ENCODE results near the gene B4GALT5. TPM values are rescaled to one million over a fixed set of nuclear protein-coding genes. Genes with fewer than 3 reads are reported as not detected.
"Not testable (repeated sequence)": the region's sequence is repeated elsewhere in the genome, so short reads cannot be mapped to it uniquely, and the experiment has no call there.

Gene B4GALT5
- polyA plus RNA-seq, 1 of the 3 experiments (the other 2 are of a cell fraction), result 35.1 TPM

DNA sequence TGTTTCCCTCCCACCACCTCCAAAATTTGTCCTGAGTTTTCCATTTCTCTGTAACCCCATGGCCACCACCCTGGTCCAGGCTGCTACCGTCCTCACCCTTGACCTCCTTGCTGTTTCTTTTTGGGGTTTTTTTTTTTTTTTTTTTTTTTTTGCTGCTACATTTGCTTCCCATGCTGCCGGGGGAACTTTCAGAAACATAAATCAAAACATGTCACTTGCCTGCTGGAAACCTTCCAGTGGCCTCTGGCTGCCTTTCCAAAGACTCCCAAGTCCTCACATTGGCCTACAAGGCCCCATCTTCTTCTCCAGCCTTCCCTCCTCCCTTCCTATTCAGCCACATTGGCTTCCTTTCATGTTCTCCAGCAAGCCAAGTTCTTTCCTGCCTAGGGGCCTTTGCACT lies 95.4 kb downstream of the B4GALT5 start:
- no peaks in the 10 kb centered on the region for H3F3A ChIP-seq (replicated peaks; ENCODE audit: insufficient read depth)
- H2AFZ ChIP-seq (ENCODE audit: low read depth), result no peak overlapping the region
- H3K9me3 ChIP-seq, result peaks cover 9% of the 10 kb centered on the region; the same call in 1 of the 2 replicates
- no peak overlapping the region for H3K4me2 ChIP-seq
- H3K4me1 ChIP-seq (ENCODE audit: control insufficient read depth in 1 of 2, insufficient read depth in 2 of 2, low read depth in 1 of 2, low read length in 1 of 2), result no peaks in the 10 kb centered on the region; a peak in 1 of 4 replicates
- H3K9me2 ChIP-seq, result no peaks in the 10 kb centered on the region
- no peaks in the 10 kb centered on the region for H3K36me3 ChIP-seq (replicated peaks in 1 of 2; ENCODE audit: control insufficient read depth in 1 of 2, insufficient read depth in 2 of 2, low read length in 1 of 2)
- H3K9ac ChIP-seq, result no peak overlapping the region
- no peak overlapping the region for H3K4me3 ChIP-seq (ENCODE audit: low read depth in 2 of 2, low read length in 1 of 2)
- 25% methylated on average over 2 of the region's 2 CpGs for WGBS (ENCODE audit: low lambda C conversion rate)
- TF ChIP-seq NRF1 (IDR thresholded peaks at IDR 0.05; ENCODE audit: low read depth, low read length) (no peak), FOSL2 (IDR thresholded peaks at IDR 0.05; ENCODE audit: borderline replicate concordance, low read depth) (no peak), POLR2AphosphoS5 (IDR thresholded peaks at IDR 0.05; ENCODE audit: low read depth, low read length) (no peak)
- TF ChIP-seq, protein P1, sequence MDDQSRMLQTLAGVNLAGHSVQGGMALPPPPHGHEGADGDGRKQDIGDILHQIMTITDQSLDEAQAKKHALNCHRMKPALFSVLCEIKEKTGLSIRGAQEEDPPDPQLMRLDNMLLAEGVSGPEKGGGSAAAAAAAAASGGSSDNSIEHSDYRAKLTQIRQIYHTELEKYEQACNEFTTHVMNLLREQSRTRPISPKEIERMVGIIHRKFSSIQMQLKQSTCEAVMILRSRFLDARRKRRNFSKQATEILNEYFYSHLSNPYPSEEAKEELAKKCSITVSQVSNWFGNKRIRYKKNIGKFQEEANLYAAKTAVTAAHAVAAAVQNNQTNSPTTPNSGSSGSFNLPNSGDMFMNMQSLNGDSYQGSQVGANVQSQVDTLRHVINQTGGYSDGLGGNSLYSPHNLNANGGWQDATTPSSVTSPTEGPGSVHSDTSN (IDR thresholded peaks at IDR 0.05), result no peak
- POLR2A ChIA-PET, result no interaction called here
- CTCF ChIA-PET, result interaction anchor here (0.7 to 18.3 kb wide), 4 partner anchors 8 to 228 kb away, joined by 3 to 556 read pairs (median 5); no protein-coding TSS in a partner anchor
- no peak for DNase-seq
- H3K27me3 ChIP-seq (ENCODE audit: insufficient read depth), result no peaks in the 10 kb centered on the region
- H3K79me2 ChIP-seq (ENCODE audit: insufficient read depth), result no peaks in the 10 kb centered on the region
- H3K27ac ChIP-seq (ENCODE audit: low read depth in 2 of 2, low read length in 1 of 2), result no peak overlapping the region
- no peaks in the 10 kb centered on the region for H4K20me1 ChIP-seq (ENCODE audit: insufficient read depth)

DNA sequence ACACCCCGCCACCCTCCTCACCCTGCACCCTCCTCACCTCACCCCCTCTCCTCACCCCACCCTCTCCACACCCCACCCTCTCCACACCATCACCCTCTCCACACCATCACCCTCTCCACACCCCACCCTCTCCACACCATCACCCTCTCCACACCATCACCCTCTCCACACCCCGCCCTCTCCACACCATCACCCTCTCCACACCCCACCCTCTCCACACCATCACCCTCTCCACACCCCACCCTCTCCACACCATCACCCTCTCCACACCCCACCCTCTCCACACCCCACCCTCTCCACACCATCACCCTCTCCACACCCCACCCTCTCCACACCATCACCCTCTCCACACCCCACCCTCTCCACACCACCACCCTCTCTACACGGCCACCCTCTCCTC lies 96.3 kb downstream of the B4GALT5 start:
- POLR2A ChIA-PET; H3F3A ChIP-seq (replicated peaks; ENCODE audit: insufficient read depth); H3K4me3 ChIP-seq (ENCODE audit: low read depth in 2 of 2, low read length in 1 of 2); H4K20me1 ChIP-seq (ENCODE audit: insufficient read depth); H3K9me3 ChIP-seq; DNase-seq; H3K9me2 ChIP-seq; H3K4me1 ChIP-seq (ENCODE audit: control insufficient read depth in 1 of 2, insufficient read depth in 2 of 2, low read depth in 1 of 2, low read length in 1 of 2); H3K36me3 ChIP-seq (replicated peaks in 1 of 2; ENCODE audit: control insufficient read depth in 1 of 2, insufficient read depth in 2 of 2, low read length in 1 of 2); H3K27ac ChIP-seq (ENCODE audit: low read depth in 2 of 2, low read length in 1 of 2); H3K27me3 ChIP-seq (ENCODE audit: insufficient read depth); H3K4me2 ChIP-seq; H2AFZ ChIP-seq (ENCODE audit: low read depth); H3K9ac ChIP-seq; H3K79me2 ChIP-seq (ENCODE audit: insufficient read depth): not testable (repeated sequence)
- WGBS (ENCODE audit: low lambda C conversion rate), result 56% methylated on average over 3 of the region's 3 CpGs
- CTCF ChIA-PET, result interaction anchor here (2.0 to 18.3 kb wide), 2 partner anchors 7 to 72 kb away, joined by 7 to 556 read pairs; no protein-coding TSS in a partner anchor

DNA sequence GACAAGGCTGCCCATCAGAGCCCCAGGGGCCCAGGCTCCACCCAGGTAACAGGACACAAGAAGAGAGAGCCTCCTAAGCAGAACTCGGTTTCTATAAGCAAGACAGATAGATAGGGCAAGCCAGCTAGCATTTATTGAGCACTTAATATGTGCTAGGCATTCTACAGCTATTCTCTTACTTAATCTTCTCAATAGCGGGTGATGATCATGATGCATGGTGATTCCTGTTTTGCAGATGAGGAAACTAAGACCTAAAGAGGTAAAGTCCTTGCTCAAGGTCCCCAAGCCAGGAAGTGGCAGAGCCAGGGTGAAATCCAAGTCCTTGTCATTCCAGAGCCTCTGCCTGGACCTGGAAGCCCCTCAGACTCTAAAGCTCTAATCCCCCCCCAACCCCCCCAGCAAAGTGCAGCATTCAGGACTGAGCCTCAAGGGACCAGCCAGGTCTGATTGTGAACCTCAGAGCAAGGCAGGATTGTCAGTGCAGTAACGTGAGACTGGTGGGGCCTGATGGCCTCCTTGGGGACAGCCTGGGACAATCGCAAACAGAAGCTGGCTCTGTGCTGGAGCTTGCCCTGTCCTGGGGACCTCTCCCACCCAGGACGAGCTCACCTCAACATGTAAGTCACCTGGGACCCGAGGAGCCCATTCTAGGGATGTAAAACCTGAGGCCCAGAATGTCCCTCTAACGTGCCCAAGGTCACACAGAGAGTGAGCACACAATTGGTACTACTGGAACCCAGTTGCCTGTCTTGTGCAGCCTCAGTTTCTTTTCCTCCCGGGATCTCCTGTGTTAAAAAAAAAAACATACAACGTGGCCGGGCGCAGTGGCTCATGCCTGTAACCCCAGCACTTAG lies 97.3 kb downstream of the B4GALT5 start:
- Histone ChIP-seq H4K20me1 (ENCODE audit: insufficient read depth) (no peaks in the 10 kb centered on the region), H3K4me1 (ENCODE audit: control insufficient read depth in 1 of 2, insufficient read depth in 2 of 2, low read depth in 1 of 2, low read length in 1 of 2) (no peaks in the 10 kb centered on the region; a peak in 1 of 4 replicates), H3K79me2 (ENCODE audit: insufficient read depth) (no peaks in the 10 kb centered on the region), H3K9me3 (no peaks in the 10 kb centered on the region), H3K4me2 (no peak overlapping the region), H3K36me3 (replicated peaks in 1 of 2; ENCODE audit: control insufficient read depth in 1 of 2, insufficient read depth in 2 of 2, low read length in 1 of 2) (no peaks in the 10 kb centered on the region), H3K27ac (ENCODE audit: low read depth in 2 of 2, low read length in 1 of 2) (no peak overlapping the region), H3K27me3 (ENCODE audit: insufficient read depth) (no peaks in the 10 kb centered on the region), H3K9me2 (no peaks in the 10 kb centered on the region), H3K4me3 (ENCODE audit: low read depth in 2 of 2, low read length in 1 of 2) (no peak overlapping the region), H3K9ac (no peak overlapping the region), H2AFZ (ENCODE audit: low read depth) (no peak overlapping the region), H3F3A (replicated peaks; ENCODE audit: insufficient read depth) (no peaks in the 10 kb centered on the region)
- no peak for DNase-seq
- ChIA-PET CTCF (interaction anchor here (0.6 to 18.3 kb wide), 6 partner anchors 14 to 272 kb away, joined by 3 to 556 read pairs (median 6); no protein-coding TSS in a partner anchor), POLR2A (no interaction called here)
- WGBS (ENCODE audit: low lambda C conversion rate), result 77% methylated on average over 10 of the region's 11 CpGs
- TF ChIP-seq, protein P2, sequence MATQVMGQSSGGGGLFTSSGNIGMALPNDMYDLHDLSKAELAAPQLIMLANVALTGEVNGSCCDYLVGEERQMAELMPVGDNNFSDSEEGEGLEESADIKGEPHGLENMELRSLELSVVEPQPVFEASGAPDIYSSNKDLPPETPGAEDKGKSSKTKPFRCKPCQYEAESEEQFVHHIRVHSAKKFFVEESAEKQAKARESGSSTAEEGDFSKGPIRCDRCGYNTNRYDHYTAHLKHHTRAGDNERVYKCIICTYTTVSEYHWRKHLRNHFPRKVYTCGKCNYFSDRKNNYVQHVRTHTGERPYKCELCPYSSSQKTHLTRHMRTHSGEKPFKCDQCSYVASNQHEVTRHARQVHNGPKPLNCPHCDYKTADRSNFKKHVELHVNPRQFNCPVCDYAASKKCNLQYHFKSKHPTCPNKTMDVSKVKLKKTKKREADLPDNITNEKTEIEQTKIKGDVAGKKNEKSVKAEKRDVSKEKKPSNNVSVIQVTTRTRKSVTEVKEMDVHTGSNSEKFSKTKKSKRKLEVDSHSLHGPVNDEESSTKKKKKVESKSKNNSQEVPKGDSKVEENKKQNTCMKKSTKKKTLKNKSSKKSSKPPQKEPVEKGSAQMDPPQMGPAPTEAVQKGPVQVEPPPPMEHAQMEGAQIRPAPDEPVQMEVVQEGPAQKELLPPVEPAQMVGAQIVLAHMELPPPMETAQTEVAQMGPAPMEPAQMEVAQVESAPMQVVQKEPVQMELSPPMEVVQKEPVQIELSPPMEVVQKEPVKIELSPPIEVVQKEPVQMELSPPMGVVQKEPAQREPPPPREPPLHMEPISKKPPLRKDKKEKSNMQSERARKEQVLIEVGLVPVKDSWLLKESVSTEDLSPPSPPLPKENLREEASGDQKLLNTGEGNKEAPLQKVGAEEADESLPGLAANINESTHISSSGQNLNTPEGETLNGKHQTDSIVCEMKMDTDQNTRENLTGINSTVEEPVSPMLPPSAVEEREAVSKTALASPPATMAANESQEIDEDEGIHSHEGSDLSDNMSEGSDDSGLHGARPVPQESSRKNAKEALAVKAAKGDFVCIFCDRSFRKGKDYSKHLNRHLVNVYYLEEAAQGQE (IDR thresholded peaks at IDR 0.05; ENCODE audit: low read depth, low read length), result no peak
- TF ChIP-seq FOSL2 (IDR thresholded peaks at IDR 0.05; ENCODE audit: borderline replicate concordance, low read depth) (no peak), RXRA (IDR thresholded peaks at IDR 0.05; ENCODE audit: borderline replicate concordance, low read depth) (no peak), ELF1 (IDR thresholded peaks at IDR 0.05) (no peak), TAF1 (IDR thresholded peaks at IDR 0.05; ENCODE audit: borderline replicate concordance, low read depth, low read length) (no peak)
- TF ChIP-seq, protein P3, sequence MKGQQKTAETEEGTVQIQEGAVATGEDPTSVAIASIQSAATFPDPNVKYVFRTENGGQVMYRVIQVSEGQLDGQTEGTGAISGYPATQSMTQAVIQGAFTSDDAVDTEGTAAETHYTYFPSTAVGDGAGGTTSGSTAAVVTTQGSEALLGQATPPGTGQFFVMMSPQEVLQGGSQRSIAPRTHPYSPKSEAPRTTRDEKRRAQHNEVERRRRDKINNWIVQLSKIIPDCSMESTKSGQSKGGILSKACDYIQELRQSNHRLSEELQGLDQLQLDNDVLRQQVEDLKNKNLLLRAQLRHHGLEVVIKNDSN (IDR thresholded peaks at IDR 0.05; ENCODE audit: borderline replicate concordance, low read depth), result no peak
- TF ChIP-seq, protein P4, sequence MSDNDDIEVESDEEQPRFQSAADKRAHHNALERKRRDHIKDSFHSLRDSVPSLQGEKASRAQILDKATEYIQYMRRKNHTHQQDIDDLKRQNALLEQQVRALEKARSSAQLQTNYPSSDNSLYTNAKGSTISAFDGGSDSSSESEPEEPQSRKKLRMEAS (IDR thresholded peaks at IDR 0.05; ENCODE audit: low read depth), result no peak
- TF ChIP-seq, protein P5, sequence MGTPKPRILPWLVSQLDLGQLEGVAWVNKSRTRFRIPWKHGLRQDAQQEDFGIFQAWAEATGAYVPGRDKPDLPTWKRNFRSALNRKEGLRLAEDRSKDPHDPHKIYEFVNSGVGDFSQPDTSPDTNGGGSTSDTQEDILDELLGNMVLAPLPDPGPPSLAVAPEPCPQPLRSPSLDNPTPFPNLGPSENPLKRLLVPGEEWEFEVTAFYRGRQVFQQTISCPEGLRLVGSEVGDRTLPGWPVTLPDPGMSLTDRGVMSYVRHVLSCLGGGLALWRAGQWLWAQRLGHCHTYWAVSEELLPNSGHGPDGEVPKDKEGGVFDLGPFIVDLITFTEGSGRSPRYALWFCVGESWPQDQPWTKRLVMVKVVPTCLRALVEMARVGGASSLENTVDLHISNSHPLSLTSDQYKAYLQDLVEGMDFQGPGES (IDR thresholded peaks at IDR 0.05; ENCODE audit: low read depth, low read length), result no peak

All from SK-N-SH (cell line).